Prostate gland (tissue), 2 donors: ENCODE data around the gene NRARP. TPM values are rescaled to one million over a fixed set of nuclear protein-coding genes. Genes with fewer than 3 reads are reported as not detected.

Experiments
- DNase-seq: peaks from one replicate; pipeline ENCODE4 v3.0.0-alpha.2; 2019; ENCODE audit warnings: low spot score
- H3K27ac ChIP-seq, 2 donors: fragments of 200-600 bp; sonication (generic); 2 replicates each; pipeline ENCODE4 v1.5.1; 2017 to 2019
- H3K27me3 ChIP-seq: fragments of 200-600 bp; sonication (generic); replicated peaks from 2 replicates; pipeline ENCODE4 v1.5.1; 2019; ENCODE audit not compliant: insufficient read depth
- H3K36me3 ChIP-seq, 2 donors: fragments of 200-600 bp; sonication (generic); 1 replicate in 1 of 2; 2 replicates in 1 of 2; pipeline versions ENCODE4 v1.5.1 to v1.8.1; 2017 to 2019
- H3K4me1 ChIP-seq: fragments of 200-600 bp; sonication (generic); replicated peaks from 2 replicates; pipeline ENCODE4 v1.5.1; 2019
- H3K4me3 ChIP-seq, 2 donors: fragments of 200-600 bp; sonication (generic); 2 replicates each; pipeline ENCODE4 v1.5.1; 2017 to 2019
- H3K9me3 ChIP-seq: fragments of 200-600 bp; sonication (generic); 2 replicates; pipeline ENCODE4 v1.5.1; 2017
- POLR2A ChIP-seq: fragments of 450-650 bp; IDR thresholded peaks from one replicate; pipeline ENCODE4 v1.6.1; 2016; ENCODE audit warnings: antibody characterized with exemption, mild to moderate bottlenecking
- POLR2AphosphoS5 ChIP-seq: sonication (generic); formaldehyde crosslinking; IDR thresholded peaks from one replicate; pipeline ENCODE4 v1.6.1; 2017; ENCODE audit warnings: antibody characterized with exemption
- WGBS: methylation state at CpG from one replicate; pipeline ENCODE4 v1.1.5; 2018; 5-methylcytosine and 5-hydroxymethylcytosine counted together
- intact Hi-C: fragments of 100-400 bp; cut with DNase I; formaldehyde crosslinking; loops from one replicate; pipeline ENCODE4 v1.14.2; 2022
- total RNA-seq, 2 donors: library from RNA; depleted of rRNA; stranded (reverse); fragments of >200 nt; gene quantifications; one replicate each; pipeline ENCODE4 v1.1.0, GENCODE V29; 2016
- TF ChIP-seq, protein P1 (sequence below), 4 experiments: fragments of 200-600 bp in 2 of 4; fragments of 450-650 bp in 2 of 4; sonication (generic) in 2 of 4; IDR thresholded peaks; 1 replicate in 3 of 4; 2 replicates in 1 of 4; pipeline ENCODE4 v1.5.1; 2016 to 2019; ENCODE audit warnings: antibody characterized with exemption in 4 of 4, mild to moderate bottlenecking in 2 of 4, moderate library complexity in 2 of 4

NRARP gene
- total RNA-seq, 2 donors from 2014 or later = 22.4 to 24.3 TPM

GRCh38 chr9:137251490-137252268 lies 50.4 kb downstream of the NRARP start:
- no peaks in the 10 kb centered on the region for H3K9me3 ChIP-seq
- 90% methylated on average over 22 of the region's 22 CpGs for WGBS
- H3K27me3 ChIP-seq = no peaks in the 10 kb centered on the region
- H3K4me1 ChIP-seq = peaks cover 9% of the 10 kb centered on the region
- H3K4me3 ChIP-seq = no peak overlapping the region
- no peaks in the 10 kb centered on the region for H3K36me3 ChIP-seq
- DNase-seq = no peak
- H3K27ac ChIP-seq = no peak overlapping the region
- intact Hi-C loops = no loop called here
- TF ChIP-seq, protein P1, sequence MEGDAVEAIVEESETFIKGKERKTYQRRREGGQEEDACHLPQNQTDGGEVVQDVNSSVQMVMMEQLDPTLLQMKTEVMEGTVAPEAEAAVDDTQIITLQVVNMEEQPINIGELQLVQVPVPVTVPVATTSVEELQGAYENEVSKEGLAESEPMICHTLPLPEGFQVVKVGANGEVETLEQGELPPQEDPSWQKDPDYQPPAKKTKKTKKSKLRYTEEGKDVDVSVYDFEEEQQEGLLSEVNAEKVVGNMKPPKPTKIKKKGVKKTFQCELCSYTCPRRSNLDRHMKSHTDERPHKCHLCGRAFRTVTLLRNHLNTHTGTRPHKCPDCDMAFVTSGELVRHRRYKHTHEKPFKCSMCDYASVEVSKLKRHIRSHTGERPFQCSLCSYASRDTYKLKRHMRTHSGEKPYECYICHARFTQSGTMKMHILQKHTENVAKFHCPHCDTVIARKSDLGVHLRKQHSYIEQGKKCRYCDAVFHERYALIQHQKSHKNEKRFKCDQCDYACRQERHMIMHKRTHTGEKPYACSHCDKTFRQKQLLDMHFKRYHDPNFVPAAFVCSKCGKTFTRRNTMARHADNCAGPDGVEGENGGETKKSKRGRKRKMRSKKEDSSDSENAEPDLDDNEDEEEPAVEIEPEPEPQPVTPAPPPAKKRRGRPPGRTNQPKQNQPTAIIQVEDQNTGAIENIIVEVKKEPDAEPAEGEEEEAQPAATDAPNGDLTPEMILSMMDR (IDR thresholded peaks at IDR 0.05) = no peak
- TF ChIP-seq POLR2AphosphoS5 (no peak), POLR2A (no peak)

DNA sequence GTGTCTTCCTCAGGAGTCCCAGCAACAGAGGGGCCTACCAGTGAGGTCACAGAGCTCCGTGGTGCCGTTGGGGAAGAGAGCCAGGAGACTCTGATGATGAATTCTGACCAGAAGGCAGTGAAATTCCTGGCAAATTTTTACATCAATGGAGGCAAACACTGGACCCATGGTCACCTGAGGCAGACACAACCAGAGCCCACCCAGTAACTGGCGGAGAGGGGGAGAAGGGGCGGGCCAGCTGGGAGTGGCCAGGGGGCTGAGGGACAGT lies 50.9 kb downstream of the NRARP start, which contains the start of gene STPG3:
Gene STPG3 (plus strand): TSS at position 93 of the 268 bp plus-strand sequence. CDS start 1 bp downstream, at position 94.
- H3K4me1 ChIP-seq = peaks cover 3% of the 10 kb centered on the region
- H3K36me3 ChIP-seq = no peaks in the 10 kb centered on the region
- TF ChIP-seq, protein P1 (IDR thresholded peaks at IDR 0.05) = no peak
- no peak for TF ChIP-seq POLR2A
- no peak for TF ChIP-seq POLR2AphosphoS5
- 71% methylated on average over 4 of the region's 4 CpGs for WGBS
- intact Hi-C loops = no loop called here
- H3K27ac ChIP-seq = no peak within 1 kb of the TSS
- H3K27me3 ChIP-seq = no peaks in the 10 kb centered on the region
- DNase-seq = no peak
- H3K9me3 ChIP-seq = no peaks in the 10 kb centered on the region
- H3K4me3 ChIP-seq = no peak within 1 kb of the TSS

GRCh38 chr9:137250329-137251193 lies 51.5 kb downstream of the NRARP start:
- H3K27ac ChIP-seq = no peak overlapping the region
- H3K27me3 ChIP-seq = no peaks in the 10 kb centered on the region
- no peak overlapping the region for H3K4me3 ChIP-seq
- WGBS = 60% methylated on average over 18 of the region's 18 CpGs
- H3K36me3 ChIP-seq = no peaks in the 10 kb centered on the region
- H3K4me1 ChIP-seq = no peaks in the 10 kb centered on the region
- TF ChIP-seq POLR2AphosphoS5 = no peak
- TF ChIP-seq POLR2A = no peak
- TF ChIP-seq, protein P1 (IDR thresholded peaks at IDR 0.05) = no peak
- no peak for DNase-seq
- intact Hi-C loops = no loop called here
- H3K9me3 ChIP-seq = no peaks in the 10 kb centered on the region

Other genes with a start within 250 kb of the NRARP start
- 10 to 100 TPM in 1 of 2 donors, 1 to 10 TPM in 1; 9.8 to 10.9 TPM for gene ENTPD2, start 248.2 kb downstream of the NRARP start, total RNA-seq
- gene SAPCD2, start 231.7 kb downstream of the NRARP start, total RNA-seq = 10 to 100 TPM in 1 of 2 donors, 1 to 10 TPM in 1; 7.2 to 17.2 TPM
- gene UAP1L1, start 224.8 kb downstream of the NRARP start, total RNA-seq = 10 to 100 TPM in 1 of 2 donors, 1 to 10 TPM in 1; 8.2 to 19.9 TPM
- gene MAN1B1, start 215.3 kb downstream of the NRARP start, total RNA-seq = 100 to 1,000 TPM in 1 of 2 donors, 10 to 100 TPM in 1; 67.4 to 107 TPM
- gene DPP7, start 187.5 kb downstream of the NRARP start, total RNA-seq = 100 to 1,000 TPM; 147 to 235 TPM
- 1 to 10 TPM in 1 of 2 donors, under 1 TPM in 1; 0.59 to 1.8 TPM for gene GRIN1, start 163.1 kb downstream of the NRARP start, total RNA-seq
- 100 to 1,000 TPM; 183 to 582 TPM for gene LRRC26, start 132.2 kb downstream of the NRARP start, total RNA-seq
- 1 to 10 TPM in 1 of 2 donors, not detected in 1; 3.1 TPM for gene TMEM210, start 130.2 kb downstream of the NRARP start, total RNA-seq
- 10 to 100 TPM; 32.5 to 64.5 TPM for gene ANAPC2, start 113.7 kb downstream of the NRARP start, total RNA-seq
- 100 to 1,000 TPM; 114 to 124 TPM for gene SSNA1, start 113.6 kb downstream of the NRARP start, total RNA-seq
- gene TPRN, start 101.5 kb downstream of the NRARP start, total RNA-seq = 10 to 100 TPM; 26.1 to 30.4 TPM
- 10 to 100 TPM; 35.3 to 47.8 TPM for gene TMEM203, start 96.6 kb downstream of the NRARP start, total RNA-seq
- 10 to 100 TPM; 18.5 to 31.9 TPM for gene NDOR1, start 96.6 kb downstream of the NRARP start, total RNA-seq
- 1 to 10 TPM; 3.8 to 6.2 TPM for gene RNF208, start 80.0 kb downstream of the NRARP start, total RNA-seq
- 1 to 10 TPM; 2.7 to 4.9 TPM for gene CYSRT1, start 77.1 kb downstream of the NRARP start, total RNA-seq
- not detected for gene RNF224, start 74.8 kb downstream of the NRARP start, total RNA-seq
- gene SLC34A3, start 71.4 kb downstream of the NRARP start, total RNA-seq = under 1 TPM in 1 of 2 donors, not detected in 1; 0.57 TPM
- gene TUBB4B, start 61.0 kb downstream of the NRARP start, total RNA-seq = 100 to 1,000 TPM; 279 to 484 TPM
- 1 to 10 TPM in 1 of 2 donors, not detected in 1; 4.2 TPM for gene STPG3, start 51.0 kb downstream of the NRARP start, total RNA-seq
- gene NELFB, start 46.9 kb downstream of the NRARP start, total RNA-seq = 10 to 100 TPM; 44.9 to 82.1 TPM
- 1 to 10 TPM; 1.6 to 7.3 TPM for gene TOR4A, start 24.5 kb downstream of the NRARP start, total RNA-seq
- 10 to 100 TPM; 32.6 to 44.8 TPM for gene EXD3, start 120.9 kb upstream of the NRARP start, total RNA-seq
- 10 to 100 TPM in 1 of 2 donors, 1 to 10 TPM in 1; 7.5 to 17.1 TPM for gene NOXA1, start 121.1 kb upstream of the NRARP start, total RNA-seq
- gene ENTPD8, start 139.1 kb upstream of the NRARP start, total RNA-seq = 1 to 10 TPM; 1.8 TPM
- gene NSMF, start 157.1 kb upstream of the NRARP start, total RNA-seq = 100 to 1,000 TPM in 1 of 2 donors, 10 to 100 TPM in 1; 42.4 to 128 TPM
- gene PNPLA7, start 248.1 kb upstream of the NRARP start, total RNA-seq = 10 to 100 TPM; 34.2 to 64.3 TPM
- 100 to 1,000 TPM in 1 of 2 donors, 10 to 100 TPM in 1; 75.8 to 133 TPM for gene MRPL41, start 249.6 kb upstream of the NRARP start, total RNA-seq